ENCODE measurements around the gene OSBPL3.

The OSBPL3 gene

DNA sequence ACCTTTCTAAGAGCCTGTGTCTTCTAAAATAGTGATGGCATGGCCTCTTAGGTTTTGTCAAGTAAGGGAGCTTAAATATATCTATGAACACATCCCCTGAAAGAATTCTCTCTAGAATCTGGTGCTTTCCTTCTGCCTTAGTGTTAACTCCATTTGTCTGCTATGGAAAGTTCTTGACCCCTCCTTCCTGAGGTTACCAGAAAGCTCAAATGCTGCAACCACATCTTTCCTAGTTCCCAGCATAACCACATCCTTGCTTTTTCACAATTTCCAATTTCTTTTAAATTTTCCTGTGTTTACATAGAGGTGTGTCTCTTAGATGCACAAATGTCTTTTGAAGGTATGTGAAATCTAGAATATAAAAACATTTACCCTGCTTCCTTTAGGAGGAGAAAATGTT, 206.3 kb downstream of the OSBPL3 start:
- H3K4me3 ChIP-seq (ENCODE audit: low read depth, low read length) = no peak overlapping the region
- TF ChIP-seq, protein P1, sequence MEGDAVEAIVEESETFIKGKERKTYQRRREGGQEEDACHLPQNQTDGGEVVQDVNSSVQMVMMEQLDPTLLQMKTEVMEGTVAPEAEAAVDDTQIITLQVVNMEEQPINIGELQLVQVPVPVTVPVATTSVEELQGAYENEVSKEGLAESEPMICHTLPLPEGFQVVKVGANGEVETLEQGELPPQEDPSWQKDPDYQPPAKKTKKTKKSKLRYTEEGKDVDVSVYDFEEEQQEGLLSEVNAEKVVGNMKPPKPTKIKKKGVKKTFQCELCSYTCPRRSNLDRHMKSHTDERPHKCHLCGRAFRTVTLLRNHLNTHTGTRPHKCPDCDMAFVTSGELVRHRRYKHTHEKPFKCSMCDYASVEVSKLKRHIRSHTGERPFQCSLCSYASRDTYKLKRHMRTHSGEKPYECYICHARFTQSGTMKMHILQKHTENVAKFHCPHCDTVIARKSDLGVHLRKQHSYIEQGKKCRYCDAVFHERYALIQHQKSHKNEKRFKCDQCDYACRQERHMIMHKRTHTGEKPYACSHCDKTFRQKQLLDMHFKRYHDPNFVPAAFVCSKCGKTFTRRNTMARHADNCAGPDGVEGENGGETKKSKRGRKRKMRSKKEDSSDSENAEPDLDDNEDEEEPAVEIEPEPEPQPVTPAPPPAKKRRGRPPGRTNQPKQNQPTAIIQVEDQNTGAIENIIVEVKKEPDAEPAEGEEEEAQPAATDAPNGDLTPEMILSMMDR (IDR thresholded peaks at IDR 0.05; ENCODE audit: low read depth, low read length) = no peak

DNA sequence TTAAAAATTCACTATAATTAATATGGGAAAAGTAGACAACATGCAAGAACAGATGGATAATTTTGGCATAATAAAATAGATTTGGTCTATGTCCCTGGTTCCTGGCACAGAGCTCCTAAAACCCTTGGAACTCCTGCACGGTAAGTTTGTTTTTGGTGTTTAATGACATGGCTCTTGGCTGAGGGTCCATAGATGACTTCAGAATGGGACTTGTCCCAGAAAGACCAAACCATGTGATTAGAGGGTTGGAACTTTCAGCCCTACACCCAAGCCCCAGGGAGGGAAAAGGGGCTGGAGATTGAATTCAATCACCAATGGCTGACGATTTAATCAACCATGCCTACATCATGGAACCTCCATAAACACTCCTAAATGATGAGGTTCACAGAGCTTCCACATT, 210.1 kb downstream of the OSBPL3 start:
- no peak overlapping the region for H3K4me3 ChIP-seq (ENCODE audit: low read depth, low read length)
- TF ChIP-seq, protein P1 (IDR thresholded peaks at IDR 0.05; ENCODE audit: low read depth, low read length) = no peak

DNA sequence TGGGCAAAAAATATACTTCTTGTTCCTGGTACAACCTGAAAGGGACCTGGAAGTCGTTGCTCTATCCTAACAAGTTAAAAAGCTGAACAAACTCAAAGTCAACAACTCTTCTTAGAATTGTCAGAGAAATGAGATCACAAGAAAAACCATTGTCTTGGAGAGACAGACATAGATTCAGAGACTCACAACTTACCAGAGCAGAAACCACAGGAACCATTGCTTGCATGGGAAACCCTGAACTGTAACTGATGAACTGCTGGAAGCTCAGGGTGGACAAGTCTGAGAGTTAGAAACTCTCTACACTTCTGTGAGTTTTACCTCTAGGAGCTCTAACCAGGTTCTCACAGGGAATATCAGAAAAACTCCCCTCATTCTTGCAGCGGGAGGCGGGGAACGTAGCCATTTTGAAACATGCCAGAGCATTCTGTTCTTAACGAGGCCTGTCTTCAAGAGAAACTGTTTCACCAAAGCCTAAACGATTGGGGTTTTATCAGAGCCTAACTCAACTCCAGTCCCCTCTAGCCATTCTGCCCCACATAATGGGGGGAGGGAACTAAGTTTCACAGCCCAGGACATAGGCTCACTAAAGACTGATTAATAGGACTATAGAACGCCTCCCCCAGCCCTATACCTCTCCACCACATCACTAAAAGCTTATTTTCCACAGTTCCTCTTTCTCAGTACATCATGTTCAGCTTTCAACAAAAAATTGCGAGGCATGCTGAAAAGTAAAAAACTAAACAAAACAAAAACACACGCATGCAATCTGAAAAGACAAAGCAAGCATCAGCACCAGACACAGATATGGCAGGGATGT, 210.8 kb downstream of the OSBPL3 start:
- TF ChIP-seq, protein P1 (IDR thresholded peaks at IDR 0.05; ENCODE audit: low read depth, low read length) = no peak

DNA sequence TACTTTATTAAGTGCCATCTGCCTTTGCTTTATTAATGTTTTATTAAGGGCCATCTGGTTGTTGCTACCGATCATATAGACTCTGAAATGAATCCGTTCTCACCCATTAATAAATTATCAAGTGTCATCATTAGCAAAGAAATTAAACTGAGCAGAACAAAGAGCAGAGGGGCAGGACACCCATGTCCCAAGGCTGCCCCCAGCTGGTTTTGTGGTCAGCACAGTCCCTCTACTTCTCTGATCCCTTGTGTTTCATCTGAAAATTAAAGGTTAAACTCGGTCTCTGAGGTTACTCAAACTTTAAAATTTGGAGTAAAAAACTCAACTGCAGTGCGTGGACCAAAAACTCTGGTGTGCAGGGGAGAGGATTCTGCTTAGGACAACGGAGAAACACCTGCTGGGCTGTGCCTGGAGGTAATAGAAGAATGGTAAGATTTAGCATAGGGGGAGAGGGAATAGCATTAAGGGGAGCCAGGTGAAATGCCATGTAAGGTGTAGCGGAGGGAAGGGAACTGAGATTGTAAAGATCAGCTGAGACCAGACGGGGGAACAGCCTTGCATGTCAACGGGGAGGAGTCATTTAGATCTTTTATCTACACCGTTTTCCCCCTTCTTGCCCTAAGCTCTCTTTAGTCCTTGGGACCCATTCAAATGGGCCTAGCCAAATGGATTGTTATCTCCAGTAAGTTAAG, 212.0 kb downstream of the OSBPL3 start:
- TF ChIP-seq, protein P1 (IDR thresholded peaks at IDR 0.05; ENCODE audit: low read depth, low read length) = no peak
- no peak overlapping the region for H3K4me3 ChIP-seq (ENCODE audit: low read depth, low read length)

More for the DNA sequence above, 210.8 kb downstream of the OSBPL3 start:
- H3K4me3 ChIP-seq (ENCODE audit: low read depth, low read length) = no peak overlapping the region

DNA sequence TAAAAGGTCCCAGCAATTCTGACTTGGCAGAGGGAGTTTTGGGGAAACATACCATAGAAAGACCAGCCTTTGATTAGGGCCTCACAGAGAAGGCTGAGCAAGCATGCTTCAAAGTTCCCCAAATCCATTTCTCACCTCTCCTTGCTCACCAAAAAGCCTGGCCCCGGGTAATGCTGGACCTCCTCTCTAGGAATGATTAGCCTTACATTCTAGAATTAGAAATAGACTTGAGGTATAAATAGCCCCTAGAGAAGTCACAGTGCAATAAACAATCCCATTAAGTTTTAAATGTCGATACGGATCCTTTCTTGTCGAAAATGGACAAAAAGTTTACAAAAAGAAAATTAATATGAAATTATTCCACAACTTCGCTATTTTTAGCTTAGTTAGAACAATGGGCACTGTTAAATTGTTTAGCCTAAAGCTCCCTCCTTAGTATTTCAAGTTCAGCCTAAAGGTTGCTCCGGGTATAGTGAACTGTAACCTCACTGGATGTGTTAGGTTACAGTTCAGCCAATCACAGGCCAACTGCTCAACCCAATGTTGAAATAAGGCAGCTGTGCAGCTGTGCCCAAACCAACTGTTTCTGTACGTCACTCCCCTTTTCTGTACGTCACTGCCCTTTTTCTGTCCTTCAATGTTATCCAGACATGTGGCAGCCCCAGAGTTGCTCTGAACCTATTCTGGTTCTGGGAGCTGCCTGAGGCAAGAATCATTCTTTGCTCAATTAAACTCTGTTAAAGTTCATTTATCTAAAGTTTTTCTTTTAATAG, 214.8 kb downstream of the OSBPL3 start:
- no peak overlapping the region for H3K4me3 ChIP-seq (ENCODE audit: low read depth, low read length)
- TF ChIP-seq, protein P1 (IDR thresholded peaks at IDR 0.05; ENCODE audit: low read depth, low read length) = no peak

- TF ChIP-seq, protein P1 (IDR thresholded peaks at IDR 0.05; ENCODE audit: low read depth, low read length) = no peak
- H3K4me3 ChIP-seq (ENCODE audit: low read depth, low read length) = no peak overlapping the region
These were observed 216.0 kb downstream of the OSBPL3 start for GRCh38 chr7:24764011-24764410.
